G401 (cell line): ENCODE measurements around the gene RABGAP1L. TPM values are rescaled to one million over a fixed set of nuclear protein-coding genes. Genes with fewer than 3 reads are reported as not detected.

Experiments used
- DNase-seq: peaks from one replicate; pipeline ENCODE4 v3.0.0-alpha.2; 2015; ENCODE audit warnings: low spot score
- in situ Hi-C: cut with HindIII; loops from 2 replicates; pipeline ENCODE4 v1.10.0; 2016; ENCODE audit warnings: low sequenced_read_pairs, mixed read lengths
- total RNA-seq: library from RNA; depleted of rRNA; stranded (reverse); fragments of >200 nt; shearing (Covaris generic); gene quantifications from 2 replicates; pipeline ENCODE4 v1.2.3, GENCODE V29; 2014

The RABGAP1L gene
- total RNA-seq, 1 experiment from 2014 or later = 23.3 TPM

DNA sequence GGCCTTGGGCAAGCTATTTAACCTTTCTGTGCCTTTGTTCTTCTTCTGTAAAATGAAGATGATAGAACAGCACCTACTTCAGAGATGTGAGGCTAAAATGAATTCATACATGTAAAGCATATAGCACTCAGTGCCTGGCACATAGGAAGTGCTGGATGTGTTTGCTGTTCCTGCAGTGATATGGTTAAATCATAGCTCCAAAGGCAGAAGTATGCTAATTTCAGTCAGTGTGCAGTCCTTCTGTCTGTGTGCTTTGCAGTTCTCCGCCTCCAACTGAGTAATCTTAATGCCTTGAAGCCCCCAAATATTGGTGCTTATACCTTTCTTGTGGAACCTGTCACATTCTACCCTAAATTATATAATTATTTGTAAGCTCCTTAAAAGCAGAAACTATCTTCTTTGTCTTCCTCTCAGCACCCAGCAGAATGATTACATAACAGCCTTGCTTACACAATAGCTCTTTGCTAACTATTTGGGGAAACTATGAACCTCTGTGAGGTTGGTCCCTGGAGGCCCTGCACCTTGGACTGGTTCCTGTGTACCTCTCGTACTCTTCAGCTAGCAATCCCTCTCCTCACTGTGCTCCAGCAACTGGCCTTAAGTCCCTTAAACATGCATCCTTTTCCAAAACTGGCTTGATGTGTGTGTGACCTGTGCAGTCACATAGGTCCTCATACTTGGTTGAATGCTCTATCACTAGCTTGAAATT is 783.4 kb downstream of the RABGAP1L start:
- DNase-seq = peak; percentile 64
- in situ Hi-C loops = no loop called here

DNA sequence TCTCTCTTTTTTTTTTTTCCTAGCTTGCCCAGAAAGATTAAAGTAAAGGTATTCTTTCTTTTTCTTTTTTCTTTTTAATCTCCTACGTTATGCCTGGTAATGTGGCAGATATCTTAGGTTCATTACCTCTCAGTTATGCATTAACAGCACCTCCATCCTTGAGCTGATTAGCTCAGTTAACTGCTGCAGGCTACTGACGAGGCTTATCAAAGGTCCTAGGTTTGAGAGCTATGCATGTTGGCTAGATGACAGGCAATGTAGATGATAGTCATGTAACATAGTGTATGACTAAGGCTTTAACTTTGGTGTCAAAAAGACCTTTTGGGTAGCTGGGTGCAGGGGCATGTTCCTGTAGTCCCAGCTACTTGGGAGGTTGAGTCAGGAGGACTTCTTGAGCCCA is 786.7 kb downstream of the RABGAP1L start:
- in situ Hi-C loops = no loop called here
- DNase-seq = no peak

DNA sequence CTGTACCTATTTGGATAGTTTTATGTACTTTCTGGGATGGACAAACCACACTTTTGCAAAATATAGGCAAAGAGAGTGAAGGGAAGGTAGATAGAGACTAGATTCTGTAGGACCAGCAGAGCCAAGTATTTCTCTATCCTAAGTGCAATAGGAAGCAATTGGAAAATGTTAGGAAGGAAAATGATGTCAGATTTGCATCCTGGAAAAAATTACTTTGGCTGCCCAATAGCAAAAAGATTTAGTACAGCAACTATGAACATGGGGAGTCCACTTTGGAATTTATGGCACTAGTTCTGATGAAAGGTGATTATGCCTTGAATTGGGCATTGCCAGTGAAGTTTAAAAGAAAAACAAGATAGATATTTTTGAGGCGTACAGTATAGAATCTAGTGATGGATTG is 789.7 kb downstream of the RABGAP1L start:
- no peak for DNase-seq
- in situ Hi-C loops = no loop called here

- DNase-seq = no peak
- in situ Hi-C loops = no loop called here
Measured at GRCh38 chr1:174949645-174950044, 790.3 kb downstream of the RABGAP1L start.

DNA sequence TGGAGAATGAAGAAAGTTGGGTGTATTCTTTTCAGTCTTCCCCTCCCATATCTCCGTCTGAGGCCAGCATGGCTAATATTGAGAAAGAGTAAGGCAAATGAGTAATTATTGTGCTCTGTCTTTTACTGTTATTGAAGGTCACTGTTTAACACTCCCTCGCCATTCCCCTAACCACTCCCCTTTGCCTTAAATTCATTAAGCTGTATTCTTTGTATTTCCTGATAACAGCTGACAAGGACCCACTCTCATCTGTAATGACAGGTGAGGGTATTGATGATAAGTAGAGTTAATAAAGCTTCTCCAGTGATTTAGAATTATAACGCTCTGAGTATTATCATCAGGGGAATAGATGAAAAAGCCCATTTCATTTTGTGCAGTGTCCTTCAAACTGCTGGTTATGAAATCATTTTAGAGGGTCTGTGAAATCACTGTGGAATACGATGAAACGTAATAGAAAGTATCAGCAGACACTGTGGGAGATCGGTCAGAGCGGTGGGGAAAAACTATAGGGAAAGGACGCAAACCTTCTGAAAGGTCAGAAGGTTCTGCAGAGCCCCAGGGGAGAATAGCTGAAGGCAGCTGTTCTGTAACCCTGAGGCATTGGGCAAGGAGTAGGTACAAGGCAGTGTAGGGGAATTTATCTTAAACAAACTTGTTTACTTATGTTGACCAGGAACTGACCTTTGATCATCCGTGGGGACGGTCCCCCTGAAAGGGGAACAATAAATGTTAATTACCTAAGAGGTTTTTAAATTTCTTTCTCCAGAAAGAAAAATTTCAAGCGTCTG is 794.2 kb downstream of the RABGAP1L start:
- in situ Hi-C loops = no loop called here
- DNase-seq = no peak

DNA sequence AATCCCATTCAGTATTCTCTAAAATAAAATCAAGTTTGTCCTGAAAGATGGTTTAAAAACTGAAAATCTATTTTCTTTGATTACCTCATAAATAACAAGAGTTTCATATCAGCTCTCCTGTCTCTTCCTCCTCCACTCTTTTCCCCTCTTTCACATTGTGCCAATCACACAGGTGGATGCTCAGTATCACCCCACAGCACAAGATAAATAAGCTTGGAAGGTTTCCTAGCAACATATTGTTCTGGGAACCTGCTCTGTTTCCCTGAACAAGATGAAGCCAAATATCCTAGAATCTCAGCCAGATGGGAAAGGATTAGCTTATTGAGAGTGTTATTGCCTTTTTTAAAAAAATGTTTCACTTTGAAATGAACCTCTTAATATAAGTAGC is 794.7 kb downstream of the RABGAP1L start:
- DNase-seq = peak; percentile 97
- in situ Hi-C loops = no loop called here

- in situ Hi-C loops = no loop called here
- DNase-seq = peak; percentile 70
Measured at GRCh38 chr1:174954671-174955669, 795.6 kb downstream of the RABGAP1L start.

- in situ Hi-C loops = no loop called here
- DNase-seq = no peak
Measured at GRCh38 chr1:174956086-174956485, 796.8 kb downstream of the RABGAP1L start.

- no peak for DNase-seq
Measured at GRCh38 chr1:174956976-174957375, 797.7 kb downstream of the RABGAP1L start.

GRCh38 chr1:174957829-174958228 is 798.5 kb downstream of the RABGAP1L start:
- no peak for DNase-seq
- in situ Hi-C loops = no loop called here

More at GRCh38 chr1:174956976-174957375, 797.7 kb downstream of the RABGAP1L start:
- in situ Hi-C loops = no loop called here

GRCh38 chr1:174958396-174958795 is 799.1 kb downstream of the RABGAP1L start:
- in situ Hi-C loops = no loop called here
- peak; percentile 72 for DNase-seq

DNA sequence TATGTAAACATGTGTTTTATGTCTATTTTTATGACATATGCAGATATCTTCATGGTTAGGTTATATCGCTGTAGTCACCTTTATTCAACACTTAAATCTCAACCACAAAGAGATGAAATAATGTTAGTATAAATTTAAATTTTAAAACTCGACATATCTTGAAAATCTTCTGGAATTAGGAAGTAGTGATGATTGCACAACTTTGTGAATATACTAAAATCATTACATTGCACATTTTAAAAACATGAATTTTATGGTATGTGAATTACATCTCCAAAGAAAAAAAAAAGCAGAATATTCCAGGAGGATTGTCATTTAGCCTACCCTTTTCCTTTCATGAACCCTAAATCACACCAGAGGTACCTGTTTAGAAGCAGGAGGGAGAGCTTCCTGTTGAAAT is 801.0 kb downstream of the RABGAP1L start:
- DNase-seq = no peak
- in situ Hi-C loops = no loop called here

DNA sequence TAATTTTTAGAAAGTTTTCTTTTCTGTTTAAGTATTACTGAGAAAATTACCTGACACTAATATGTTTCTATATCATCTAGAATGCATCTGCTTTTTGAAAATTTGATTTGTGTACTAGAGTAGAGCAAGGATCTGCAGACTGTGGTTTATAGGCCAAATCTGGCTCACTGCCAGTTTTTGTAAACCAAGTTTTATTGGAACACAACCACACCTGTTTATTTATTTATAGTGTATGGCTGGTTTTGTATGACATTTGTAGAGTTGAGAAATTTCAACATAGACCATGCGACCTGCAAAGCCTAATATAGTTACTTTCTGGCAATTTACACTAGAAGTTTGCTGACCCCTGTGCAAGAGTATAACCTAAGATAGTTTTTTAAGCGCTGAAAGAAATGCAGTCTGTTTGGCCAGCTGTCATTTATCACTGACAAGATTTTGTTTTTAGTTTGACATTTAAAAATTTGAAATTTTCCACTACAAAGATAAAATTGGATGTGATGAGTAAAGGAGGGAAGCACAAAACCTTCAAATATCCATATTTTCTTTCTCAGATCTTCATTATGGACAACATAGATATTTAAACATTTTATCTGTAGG is 804.3 kb downstream of the RABGAP1L start:
- no peak for DNase-seq
- in situ Hi-C loops = no loop called here

DNA sequence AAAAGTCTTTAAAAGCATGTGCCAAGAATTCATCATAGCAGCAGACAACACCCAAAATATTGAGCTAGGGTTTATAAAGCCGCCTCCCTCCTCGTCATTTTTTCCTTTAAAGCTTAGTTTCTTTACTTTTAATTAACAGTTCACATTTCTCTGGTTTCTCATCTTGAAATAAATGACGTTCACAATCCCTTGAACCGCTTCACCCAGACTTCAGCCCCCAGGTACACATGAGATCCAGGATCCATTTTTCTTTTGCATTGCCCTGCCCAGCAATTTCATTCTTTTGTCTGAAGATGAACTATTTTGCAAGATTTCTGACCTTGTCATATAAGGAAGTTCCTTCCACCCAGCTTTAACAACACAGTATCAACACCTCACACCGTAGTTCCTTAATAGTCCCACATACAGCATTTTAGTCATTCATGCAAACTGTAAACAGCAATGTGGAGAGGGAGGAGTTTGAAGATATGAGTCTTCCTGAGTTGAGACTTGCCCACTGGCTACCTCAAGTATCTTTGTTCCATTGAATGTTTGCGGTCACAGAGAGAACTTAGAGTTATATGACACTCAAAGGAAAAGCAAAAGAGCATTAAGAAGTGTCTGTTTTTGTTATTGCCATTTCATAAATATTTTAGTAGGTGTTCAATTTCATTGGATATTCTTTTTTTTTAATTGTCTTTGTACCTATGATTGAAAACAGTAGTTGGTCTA is 805.1 kb downstream of the RABGAP1L start:
- in situ Hi-C loops = no loop called here
- DNase-seq = no peak

DNA sequence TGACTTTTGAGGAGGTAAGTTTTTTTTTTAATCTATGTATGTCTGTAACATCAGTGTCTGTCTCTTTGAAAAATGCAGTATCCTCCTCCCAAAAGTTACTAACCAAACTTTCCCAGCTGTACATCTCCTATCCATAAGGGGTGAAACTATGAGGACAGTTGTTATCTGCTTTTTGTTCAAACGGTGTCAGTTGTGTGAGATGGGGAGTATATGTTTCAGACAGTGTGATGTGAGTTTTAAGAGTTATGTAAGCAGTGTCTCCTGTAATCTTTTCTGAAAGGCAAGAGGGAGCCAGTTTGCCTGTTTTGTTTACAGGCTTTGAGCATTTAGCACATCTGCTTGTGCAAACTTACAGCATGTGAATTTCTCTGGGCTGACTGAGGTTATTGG is 805.6 kb downstream of the RABGAP1L start:
- in situ Hi-C loops = no loop called here
- no peak for DNase-seq

DNA sequence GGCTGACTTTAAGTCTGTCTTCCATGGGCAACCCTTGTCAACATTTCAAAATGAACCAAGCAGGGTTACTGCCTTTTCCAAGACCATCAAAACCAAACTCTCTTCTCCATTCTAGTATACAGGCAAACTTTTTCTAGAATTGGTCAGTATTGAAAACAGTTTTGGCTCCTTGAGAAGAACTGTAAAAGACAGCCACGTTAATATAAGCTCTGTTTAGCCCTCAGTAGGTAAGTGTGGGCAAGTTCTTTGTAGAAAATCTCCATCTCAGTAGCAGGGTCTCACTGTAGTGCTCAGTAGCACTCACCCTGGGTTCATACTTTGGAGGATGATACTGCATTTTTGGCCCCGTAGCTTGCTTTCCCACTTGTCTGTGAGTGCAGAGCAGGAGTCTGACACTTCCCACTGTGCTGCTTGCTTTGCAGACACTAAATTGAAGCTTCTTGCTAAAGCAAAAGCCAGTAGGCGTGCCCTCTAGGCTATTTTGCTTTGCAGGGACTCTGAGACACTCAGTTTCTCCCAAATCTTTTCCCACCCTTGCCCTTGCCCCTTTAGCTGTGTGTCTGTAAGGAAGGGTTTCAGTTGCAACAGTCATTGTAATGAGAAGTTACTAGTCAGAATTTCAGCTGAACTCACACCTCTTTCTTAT is 806.2 kb downstream of the RABGAP1L start:
- in situ Hi-C loops = no loop called here
- DNase-seq = peak; percentile 78

- DNase-seq = peak; percentile 52
- in situ Hi-C loops = no loop called here
Measured at GRCh38 chr1:174966008-174966572, 806.8 kb downstream of the RABGAP1L start.
